GM19351 (cell line): Measurements from ENCODE around the gene HSF4.
A peak's percentile ranks its signal among the peaks of the same experiment; 100 is the strongest.

ENCODE experiments used
- ATAC-seq: cut with Tn5 transposase; IDR thresholded peaks from one replicate; pipeline ENCODE4 v1.9.1; 2021; ENCODE audit warnings: mild to moderate bottlenecking, moderate library complexity; ENCODE audit not compliant: unreplicated experiment

The HSF4 gene

GRCh38 chr16:67166110-67166547 is 1.6 kb downstream of the HSF4 start:
- ATAC-seq: no peak

DNA sequence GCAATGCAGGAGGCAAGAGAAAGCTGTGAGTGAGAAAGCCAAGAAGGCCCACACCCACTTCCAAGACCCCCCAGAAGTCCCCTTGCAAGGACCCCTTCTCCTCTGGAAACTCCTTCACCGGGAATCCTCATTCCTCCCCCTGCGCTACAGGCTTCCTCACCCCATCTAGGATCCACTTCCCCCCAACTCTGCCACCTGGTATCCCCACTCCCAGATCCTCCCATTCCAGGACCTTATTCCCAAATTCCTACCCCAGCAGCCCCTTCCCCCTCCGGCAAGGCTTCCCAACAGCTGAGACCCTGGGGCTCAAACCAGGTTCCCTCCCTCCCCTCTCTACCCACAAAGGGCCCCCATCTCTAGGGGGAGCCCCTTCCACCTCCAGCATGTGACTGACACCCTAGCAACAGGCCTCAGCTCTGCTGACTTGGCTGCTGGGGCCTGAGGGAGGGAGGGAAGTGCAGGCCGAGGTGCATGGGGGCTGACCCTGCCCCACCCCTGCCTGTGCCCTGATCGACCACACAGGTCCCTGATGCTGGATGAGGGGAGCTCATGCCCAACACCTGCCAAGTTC is 2.1 kb downstream of the HSF4 start:
- no peak for ATAC-seq

GRCh38 chr16:67167588-67167987 is 3.0 kb downstream of the HSF4 start:
- no peak for ATAC-seq

DNA sequence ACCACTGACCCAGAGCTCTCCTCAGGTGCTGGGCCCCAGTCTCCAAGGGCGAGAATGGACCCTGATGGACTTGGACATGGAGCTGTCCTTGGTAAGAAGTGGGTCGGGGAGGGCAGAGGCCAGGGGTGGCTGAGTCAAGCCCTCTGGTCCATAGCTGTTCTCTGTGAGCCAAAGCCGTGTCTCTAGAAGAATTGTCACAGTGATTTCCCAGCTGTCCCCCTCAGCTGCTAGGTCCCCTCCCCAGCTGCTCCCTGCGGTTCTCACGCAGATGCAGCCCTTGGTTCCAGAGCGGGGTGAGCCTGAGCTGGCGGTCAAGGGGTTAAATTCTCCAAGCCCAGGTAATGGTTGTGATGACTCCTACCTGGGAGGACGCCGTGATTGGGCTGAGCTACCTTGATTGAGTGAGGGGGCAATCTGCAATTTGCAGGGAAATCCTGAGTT is 4.5 kb downstream of the HSF4 start:
- ATAC-seq: no peak

DNA sequence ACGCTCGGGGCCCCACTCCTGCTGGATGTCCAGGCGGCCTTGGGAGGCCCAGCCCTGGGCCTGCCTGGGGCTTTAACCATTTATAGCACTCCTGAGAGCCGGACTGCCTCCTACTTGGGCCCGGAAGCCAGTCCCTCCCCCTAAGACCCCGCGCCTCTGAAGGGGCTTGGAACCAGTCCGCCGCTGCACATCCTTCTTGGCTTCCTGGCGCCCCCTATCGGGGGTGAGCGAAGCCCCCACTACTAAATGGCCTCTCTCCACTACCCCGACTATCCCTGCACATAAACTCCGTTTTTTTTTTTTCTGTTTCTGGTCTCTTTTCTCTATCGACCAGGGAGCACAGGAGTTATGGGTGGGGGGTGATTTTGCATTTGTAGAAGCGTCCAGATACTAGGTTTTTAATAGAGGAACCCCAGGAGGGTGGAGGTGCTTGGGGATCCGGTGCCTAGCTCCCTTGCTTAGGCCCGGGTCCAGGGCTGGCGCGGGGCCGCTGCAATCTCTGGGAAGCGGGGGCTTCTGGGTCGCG is 5.2 kb downstream of the HSF4 start:
- no peak for ATAC-seq

GRCh38 chr16:67170168-67170948 is 5.8 kb downstream of the HSF4 start, which contains the start of gene NOL3:
Gene NOL3, plus strand, starts transcription at chr16:67170538.
- ATAC-seq: no peak

- ATAC-seq: no peak
Measured at GRCh38 chr16:67170949-67171649, 6.6 kb downstream of the HSF4 start.

DNA sequence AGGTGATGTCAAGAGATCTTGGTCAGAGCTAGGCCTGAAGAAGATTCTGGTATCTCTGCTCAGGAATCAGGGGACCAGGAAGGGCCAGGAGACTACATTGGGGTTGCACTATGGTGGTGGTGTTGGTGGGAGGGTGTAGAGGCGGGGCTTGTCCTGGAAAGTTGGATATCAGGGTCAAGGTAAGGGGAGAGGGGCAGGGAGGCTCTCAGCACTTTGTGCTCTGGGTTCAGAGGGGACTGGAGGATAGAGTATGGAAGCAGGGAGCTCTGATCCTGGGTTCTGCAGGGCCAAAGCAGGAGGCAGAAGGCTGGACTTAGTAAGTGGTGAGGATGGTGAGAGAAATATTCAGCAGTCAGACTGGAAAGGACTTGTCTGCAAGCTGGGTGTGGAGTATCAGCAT is 8.8 kb downstream of the HSF4 start:
- ATAC-seq: no peak

DNA sequence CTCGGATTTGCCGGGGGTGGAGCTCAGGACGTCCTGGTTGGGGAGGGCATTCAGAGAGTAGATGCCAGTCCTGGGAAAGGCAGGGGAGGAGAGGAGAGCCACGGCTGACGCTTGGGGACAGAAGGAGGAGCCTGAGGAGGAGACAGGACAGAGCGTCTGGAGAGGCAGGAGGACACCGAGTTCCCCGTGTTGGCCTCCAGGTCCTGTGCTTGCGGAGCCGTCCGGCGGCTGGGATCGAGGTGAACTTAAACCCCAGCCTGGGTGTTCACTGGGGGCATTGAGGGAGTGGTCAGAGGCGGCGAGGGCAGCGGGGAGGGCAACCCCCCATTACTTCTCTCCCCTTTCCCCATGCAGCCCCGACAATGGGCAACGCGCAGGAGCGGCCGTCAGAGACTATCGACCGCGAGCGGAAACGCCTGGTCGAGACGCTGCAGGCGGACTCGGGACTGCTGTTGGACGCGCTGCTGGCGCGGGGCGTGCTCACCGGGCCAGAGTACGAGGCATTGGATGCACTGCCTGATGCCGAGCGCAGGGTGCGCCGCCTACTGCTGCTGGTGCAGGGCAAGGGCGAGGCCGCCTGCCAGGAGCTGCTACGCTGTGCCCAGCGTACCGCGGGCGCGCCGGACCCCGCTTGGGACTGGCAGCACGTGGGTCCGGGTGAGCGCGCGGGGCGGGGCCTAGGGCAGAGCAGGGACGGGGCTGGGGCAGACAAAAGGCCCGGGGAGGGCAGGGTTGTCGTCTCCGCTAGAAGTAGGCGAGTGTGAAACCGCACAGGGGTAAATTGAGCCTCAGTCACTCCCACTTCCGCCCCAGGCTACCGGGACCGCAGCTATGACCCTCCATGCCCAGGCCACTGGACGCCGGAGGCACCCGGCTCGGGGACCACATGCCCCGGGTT is 9.5 kb downstream of the HSF4 start:
- ATAC-seq: peak; percentile 44

- no peak for ATAC-seq
Measured at GRCh38 chr16:67174706-67175231, 10.2 kb downstream of the HSF4 start.

DNA sequence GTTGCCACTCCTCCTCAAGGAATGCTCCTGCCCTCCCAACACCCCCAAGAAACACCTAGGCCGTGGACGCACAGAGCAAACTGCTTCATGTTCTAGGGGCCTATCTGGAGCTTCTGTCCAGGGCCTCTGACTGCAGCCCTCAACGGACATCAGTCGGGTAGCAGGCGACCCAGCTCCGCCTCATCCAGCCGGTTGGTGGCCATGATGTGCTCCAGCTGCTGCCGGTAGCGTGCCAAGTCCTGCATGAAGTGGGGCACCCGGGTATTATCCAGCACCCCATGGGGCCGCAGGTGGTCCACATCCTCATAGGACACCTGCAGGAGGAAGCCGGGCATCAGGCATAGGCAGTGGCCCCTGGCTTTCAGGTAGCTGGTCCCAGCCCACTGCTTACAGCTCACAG is 12.1 kb downstream of the HSF4 start:
- ATAC-seq: no peak

DNA sequence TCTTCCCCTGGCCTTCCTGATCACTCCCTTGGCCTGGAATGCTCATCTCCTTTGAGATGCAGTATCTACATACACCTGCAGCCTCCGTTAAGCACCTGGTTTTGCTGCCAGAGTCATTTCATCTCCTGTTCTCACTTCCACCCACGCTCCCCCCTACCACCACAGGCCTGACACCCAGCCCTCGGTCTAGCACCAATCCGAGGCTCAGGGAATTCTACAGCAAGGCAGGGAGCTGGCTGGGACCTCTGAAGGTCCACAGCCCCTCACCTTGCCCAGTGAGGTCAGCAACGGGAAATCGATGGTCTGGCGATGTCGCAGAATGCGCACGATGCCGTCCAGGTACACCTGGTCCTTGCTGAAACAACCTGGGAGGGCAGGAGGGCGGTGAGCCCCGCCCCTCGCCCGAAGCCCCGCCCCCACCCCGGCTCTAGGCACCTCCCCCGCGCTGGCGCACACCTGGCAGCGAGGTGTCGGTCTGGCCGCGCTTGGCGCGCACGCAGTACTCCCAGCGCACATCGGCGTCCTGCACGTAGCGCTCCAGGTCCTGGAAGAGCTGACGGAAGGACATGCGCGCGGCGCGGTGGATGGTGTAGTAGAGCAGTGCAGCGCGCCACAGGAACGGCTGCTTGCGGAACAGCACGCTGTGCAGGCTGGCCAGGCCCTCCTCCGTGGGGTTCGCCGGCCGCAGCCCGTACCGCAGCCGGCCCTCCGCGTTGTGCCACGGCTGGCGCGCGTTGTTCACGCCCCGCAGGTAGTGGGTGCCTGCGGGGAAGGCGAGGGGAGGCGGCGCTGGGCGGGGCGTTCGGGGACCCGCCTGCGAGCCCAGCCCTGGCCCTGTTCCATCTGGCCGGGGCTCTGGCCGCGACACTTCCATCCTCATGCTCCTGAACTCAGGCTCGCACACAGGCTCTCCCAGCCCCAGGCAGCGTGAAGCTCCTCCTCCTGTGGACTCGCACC is 13.5 kb downstream of the HSF4 start:
- ATAC-seq: no peak

DNA sequence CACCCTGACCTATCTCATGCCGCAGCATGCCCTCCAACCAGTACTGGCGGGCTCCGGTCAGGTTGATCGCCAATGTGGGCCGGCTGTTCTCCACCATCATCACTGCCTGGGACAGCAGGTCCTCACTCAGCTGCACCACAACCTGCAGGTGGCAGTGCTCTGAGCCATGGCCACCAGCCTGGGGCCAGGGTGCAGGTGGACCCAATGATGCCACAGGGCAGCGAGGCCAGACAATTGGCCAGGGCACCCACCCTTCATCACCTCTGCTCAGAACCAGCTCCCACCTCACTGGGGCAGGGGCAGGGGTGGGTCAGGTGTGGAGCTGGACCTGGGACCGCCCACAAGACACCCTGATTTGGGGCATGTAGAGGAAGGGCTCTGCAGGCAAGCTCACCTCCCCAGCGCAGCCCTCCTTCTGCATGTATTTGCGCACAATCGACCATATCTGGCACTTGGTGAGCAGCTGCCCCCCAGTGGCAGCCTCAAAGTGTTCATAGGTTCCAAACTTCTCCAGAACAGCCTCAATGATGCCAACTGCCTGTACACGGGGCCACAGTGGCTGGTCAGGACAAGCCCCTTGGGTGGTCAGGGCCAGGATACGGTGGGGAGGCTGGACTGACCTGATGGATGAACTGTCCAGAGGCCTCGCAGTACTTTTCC is 15.0 kb downstream of the HSF4 start:
- no peak for ATAC-seq

DNA sequence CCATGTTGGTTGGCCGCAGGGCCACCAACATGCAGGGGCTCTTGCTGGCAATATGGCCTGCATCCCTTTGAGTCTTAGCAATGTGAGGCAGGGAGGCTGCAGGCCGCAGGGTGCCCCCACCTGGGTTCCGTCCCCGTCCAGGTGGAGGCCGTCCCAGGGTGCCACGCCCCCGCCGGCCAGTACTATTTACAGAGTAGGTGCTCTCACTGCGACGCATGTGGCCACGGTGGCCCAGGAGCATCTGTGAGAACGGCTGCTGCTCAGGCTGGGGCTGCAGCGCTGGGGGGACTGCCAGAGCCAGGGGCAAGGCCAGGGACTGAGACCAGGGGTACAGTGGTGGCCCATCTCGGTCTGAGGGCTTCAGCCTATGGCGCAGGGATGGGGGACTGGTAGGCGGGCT is 15.6 kb downstream of the HSF4 start:
- ATAC-seq: no peak

DNA sequence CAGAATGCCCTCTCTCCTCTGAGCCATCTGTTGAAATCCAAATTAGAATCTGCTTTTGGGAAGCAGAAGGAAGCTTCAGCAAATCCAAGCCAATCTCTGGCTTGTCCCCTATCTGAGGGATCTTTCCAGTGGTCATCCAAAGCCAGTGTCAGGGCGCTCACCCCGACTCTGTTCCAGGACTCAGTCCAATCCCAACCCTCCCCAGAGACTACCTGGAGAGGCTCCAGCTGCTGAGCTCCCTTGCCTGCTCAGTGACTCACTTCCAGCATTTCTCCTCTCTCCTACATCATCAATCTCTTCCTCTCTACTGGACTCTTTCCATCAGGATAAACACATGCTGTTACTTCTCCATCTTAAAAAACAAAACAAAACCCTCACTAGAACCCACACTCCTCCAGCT is 16.8 kb downstream of the HSF4 start:
- no peak for ATAC-seq

GRCh38 chr16:67182288-67182687 is 17.7 kb downstream of the HSF4 start:
- ATAC-seq: no peak

DNA sequence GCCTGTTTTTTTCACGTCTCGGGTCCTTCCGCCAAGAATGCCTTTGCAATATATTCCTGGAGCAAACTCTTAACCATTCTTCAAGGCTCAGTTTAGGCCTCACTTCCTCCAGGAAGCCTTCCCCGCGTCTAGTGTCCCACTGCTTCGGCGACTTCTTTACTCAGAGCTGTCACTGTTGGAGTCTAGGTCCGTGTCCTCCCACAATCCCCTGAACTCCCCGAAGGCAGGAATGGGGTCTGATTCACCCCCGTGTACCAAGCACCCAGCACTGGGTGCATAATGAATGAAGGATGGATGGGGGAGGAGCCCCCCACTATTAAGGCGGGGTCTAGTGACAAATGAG is 18.7 kb downstream of the HSF4 start:
- ATAC-seq: no peak

- peak; percentile 92 for ATAC-seq
Measured at GRCh38 chr16:67183627-67184452, 19.3 kb downstream of the HSF4 start, which contains the start of gene MATCAP1. Gene MATCAP1, minus strand, starts transcription at chr16:67183963. Its CDS starts 3,353 bp downstream, at chr16:67180610.
